Thoracic aorta (tissue), 2 donors: ENCODE results near the gene RHOBTB3. TPM values are rescaled to one million over a fixed set of nuclear protein-coding genes. Genes with fewer than 3 reads are reported as not detected.

Source experiments
- ATAC-seq: fragments of 150-250 bp; one replicate; pipeline ENCODE4 v1.8.0; 2017; ENCODE audit warnings: low read depth; ENCODE audit not compliant: insufficient number of reproducible peaks, low FRiP score
- DNase-seq: peaks from one replicate; pipeline ENCODE4 v3.0.0-alpha.2; 2020; ENCODE audit warnings: low spot score
- H3K27ac ChIP-seq, 2 donors: fragments of 200-600 bp; sonication (generic); 1 replicate in 1 of 2; 2 replicates in 1 of 2; pipeline ENCODE4 v1.5.1; 2016; ENCODE audit warnings: mild to moderate bottlenecking in 2 of 2, moderate library complexity in 2 of 2
- H3K27me3 ChIP-seq: fragments of 200-600 bp; sonication (generic); replicated peaks from 2 replicates; pipeline ENCODE4 v1.6.0; 2016; ENCODE audit warnings: mild to moderate bottlenecking; ENCODE audit not compliant: insufficient read depth
- H3K36me3 ChIP-seq: fragments of 200-600 bp; sonication (generic); one replicate; pipeline ENCODE4 v1.5.1; 2016
- H3K4me1 ChIP-seq, 2 donors: fragments of 200-600 bp; sonication (generic); 1 replicate in 1 of 2; 2 replicates in 1 of 2; pipeline versions ENCODE4 v1.5.1 to v1.6.0; 2016; ENCODE audit warnings: low read depth in 2 of 2, mild to moderate bottlenecking in 1 of 2; ENCODE audit not compliant: control insufficient read depth in 1 of 2
- H3K4me3 ChIP-seq: fragments of 200-600 bp; sonication (generic); 2 replicates; pipeline ENCODE4 v1.5.1; 2016; ENCODE audit warnings: mild to moderate bottlenecking
- H3K9me3 ChIP-seq: fragments of 200-600 bp; sonication (generic); 2 replicates; pipeline ENCODE4 v1.5.1; 2016
- total RNA-seq, 2 donors: library from RNA; depleted of rRNA; stranded (reverse); fragments of >200 nt; gene quantifications; one replicate each; pipeline versions ENCODE4 v1.1.0 to v1.2.3, GENCODE V29; 2016
- TF ChIP-seq, protein P1 (sequence below): fragments of 200-600 bp; sonication (generic); IDR thresholded peaks from one replicate; pipeline ENCODE4 v1.5.1; 2019; ENCODE audit warnings: antibody characterized with exemption

Gene RHOBTB3
- total RNA-seq, 2 donors from 2014 or later = 34.1 to 71.2 TPM

DNA sequence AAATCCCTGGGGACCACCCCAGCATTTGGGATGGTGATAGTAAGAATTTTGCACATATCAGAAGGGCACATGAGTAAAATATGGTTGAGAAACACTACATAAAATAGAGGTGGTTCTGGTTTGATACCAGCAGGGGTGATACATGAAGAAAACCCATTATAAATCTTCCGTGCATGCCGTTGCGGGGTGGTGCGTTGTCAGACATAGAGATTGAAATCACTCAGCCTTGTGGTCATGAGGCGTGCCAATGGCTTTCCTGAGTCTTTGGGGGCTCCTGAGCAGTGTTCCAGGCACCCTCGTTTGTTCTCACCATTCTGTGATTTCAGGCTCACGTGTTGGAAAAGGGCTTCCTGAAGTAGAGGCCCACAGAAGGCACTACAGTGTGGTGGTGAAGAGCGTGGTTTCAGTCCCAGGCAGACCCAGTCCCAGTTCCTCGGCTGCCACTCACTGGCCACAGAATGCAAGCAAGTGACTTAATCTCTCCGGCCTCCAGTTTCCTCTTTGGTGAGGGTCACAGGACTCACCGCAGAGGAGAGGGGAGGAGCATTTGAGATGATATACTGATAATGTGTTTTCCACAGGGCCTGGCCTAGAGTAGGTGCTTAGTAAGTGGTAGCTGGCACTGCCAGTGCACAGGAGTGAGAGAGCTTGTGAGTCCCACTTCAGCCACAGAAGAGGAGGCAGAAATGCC, 111.9 kb downstream of the RHOBTB3 start:
- H3K4me1 ChIP-seq = peaks cover 11 to 34% of the 10 kb centered on the region in 2 donors
- DNase-seq = no peak
- H3K9me3 ChIP-seq = no peaks in the 10 kb centered on the region
- peak overlapping the region; percentile 15 to 23 for H3K27ac ChIP-seq
- H3K27me3 ChIP-seq = no peaks in the 10 kb centered on the region
- no peaks in the 10 kb centered on the region for H3K36me3 ChIP-seq
- TF ChIP-seq, protein P1, sequence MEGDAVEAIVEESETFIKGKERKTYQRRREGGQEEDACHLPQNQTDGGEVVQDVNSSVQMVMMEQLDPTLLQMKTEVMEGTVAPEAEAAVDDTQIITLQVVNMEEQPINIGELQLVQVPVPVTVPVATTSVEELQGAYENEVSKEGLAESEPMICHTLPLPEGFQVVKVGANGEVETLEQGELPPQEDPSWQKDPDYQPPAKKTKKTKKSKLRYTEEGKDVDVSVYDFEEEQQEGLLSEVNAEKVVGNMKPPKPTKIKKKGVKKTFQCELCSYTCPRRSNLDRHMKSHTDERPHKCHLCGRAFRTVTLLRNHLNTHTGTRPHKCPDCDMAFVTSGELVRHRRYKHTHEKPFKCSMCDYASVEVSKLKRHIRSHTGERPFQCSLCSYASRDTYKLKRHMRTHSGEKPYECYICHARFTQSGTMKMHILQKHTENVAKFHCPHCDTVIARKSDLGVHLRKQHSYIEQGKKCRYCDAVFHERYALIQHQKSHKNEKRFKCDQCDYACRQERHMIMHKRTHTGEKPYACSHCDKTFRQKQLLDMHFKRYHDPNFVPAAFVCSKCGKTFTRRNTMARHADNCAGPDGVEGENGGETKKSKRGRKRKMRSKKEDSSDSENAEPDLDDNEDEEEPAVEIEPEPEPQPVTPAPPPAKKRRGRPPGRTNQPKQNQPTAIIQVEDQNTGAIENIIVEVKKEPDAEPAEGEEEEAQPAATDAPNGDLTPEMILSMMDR = no peak
- no peak for ATAC-seq
- H3K4me3 ChIP-seq = no peak overlapping the region

DNA sequence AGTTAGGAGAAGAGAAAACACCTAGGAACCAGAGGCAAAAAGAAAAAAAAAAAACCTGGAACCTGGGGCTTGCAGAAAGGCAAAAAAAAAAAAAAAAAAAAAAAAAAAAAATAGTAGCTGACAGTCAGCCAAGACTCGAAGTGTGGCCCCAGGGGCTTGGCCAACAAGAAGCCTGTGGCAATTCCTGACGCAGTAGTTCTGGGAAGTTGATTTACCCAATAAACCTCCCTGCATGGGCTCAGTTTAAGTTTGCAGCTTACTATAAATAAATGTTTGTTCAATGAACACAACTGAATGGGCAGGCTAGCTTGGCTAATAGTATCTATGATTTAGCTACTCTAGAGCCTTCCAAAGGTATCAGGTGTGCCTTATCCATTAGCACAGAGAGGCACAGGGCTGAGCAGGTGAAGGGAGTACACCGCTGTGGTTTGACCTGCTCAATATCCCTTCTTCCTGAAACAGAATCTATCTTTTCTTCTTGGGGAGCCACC, 112.6 kb downstream of the RHOBTB3 start:
- TF ChIP-seq, protein P1 = no peak
- ATAC-seq = no peak
- Histone ChIP-seq H3K27ac (peak overlapping the region in 1 of 2 donors; percentile 23), H3K36me3 (no peaks in the 10 kb centered on the region), H3K27me3 (no peaks in the 10 kb centered on the region), H3K4me1 (peaks cover 11 to 34% of the 10 kb centered on the region in 2 donors), H3K9me3 (no peaks in the 10 kb centered on the region), H3K4me3 (no peak overlapping the region)
- no peak for DNase-seq

DNA sequence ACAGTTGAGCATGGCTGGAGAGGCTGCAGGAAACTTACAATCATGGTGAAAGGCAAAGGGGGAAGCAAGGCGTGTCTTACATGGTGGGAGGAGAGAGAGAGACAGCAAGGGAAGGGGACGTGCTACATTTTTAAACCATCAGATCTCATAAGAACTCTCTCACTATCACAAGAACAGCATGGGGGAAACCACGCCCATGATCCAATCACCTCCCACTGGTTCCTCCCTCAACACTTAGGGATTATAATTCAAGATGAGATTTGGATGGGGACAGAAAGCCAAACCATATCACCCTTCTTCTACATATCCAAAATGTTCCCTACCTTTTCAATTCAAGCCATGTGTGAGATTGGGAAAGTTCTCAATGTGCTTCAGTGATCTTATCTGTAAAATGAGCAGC, 114.3 kb downstream of the RHOBTB3 start:
- no peaks in the 10 kb centered on the region for H3K9me3 ChIP-seq
- H3K27ac ChIP-seq = no peak overlapping the region
- H3K4me3 ChIP-seq = no peak overlapping the region
- H3K4me1 ChIP-seq = peaks cover 11 to 34% of the 10 kb centered on the region in 2 donors
- TF ChIP-seq, protein P1 = no peak
- H3K36me3 ChIP-seq = no peaks in the 10 kb centered on the region
- ATAC-seq (no peak), DNase-seq (no peak)
- H3K27me3 ChIP-seq = no peaks in the 10 kb centered on the region

Other genes starting within 250 kb of the RHOBTB3 start
- gene SKIC3, start 176.4 kb upstream of the RHOBTB3 start, total RNA-seq = 10 to 100 TPM; 53.2 to 78.0 TPM
- gene ARSK, start 176.2 kb upstream of the RHOBTB3 start, total RNA-seq = 1 to 10 TPM; 5.1 to 8.5 TPM
- 1 to 10 TPM in 1 of 2 donors, not detected in 1; 1.1 TPM for gene GPR150, start 111.2 kb upstream of the RHOBTB3 start, total RNA-seq
- 10 to 100 TPM in 1 of 2 donors, under 1 TPM in 1; 0.85 to 11.1 TPM for gene RFESD, start 84.6 kb upstream of the RHOBTB3 start, total RNA-seq
- under 1 TPM in 1 of 2 donors, not detected in 1; 0.35 TPM for gene SPATA9, start 48.3 kb upstream of the RHOBTB3 start, total RNA-seq
- 100 to 1,000 TPM in 1 of 2 donors, 10 to 100 TPM in 1; 29.2 to 148 TPM for gene GLRX, start 91.4 kb downstream of the RHOBTB3 start, total RNA-seq
- 100 to 1,000 TPM in 1 of 2 donors, 10 to 100 TPM in 1; 83.9 to 248 TPM for gene ELL2, start 230.5 kb downstream of the RHOBTB3 start, total RNA-seq